ENCODE measurements around the gene TTLL9.

Gene TTLL9

DNA sequence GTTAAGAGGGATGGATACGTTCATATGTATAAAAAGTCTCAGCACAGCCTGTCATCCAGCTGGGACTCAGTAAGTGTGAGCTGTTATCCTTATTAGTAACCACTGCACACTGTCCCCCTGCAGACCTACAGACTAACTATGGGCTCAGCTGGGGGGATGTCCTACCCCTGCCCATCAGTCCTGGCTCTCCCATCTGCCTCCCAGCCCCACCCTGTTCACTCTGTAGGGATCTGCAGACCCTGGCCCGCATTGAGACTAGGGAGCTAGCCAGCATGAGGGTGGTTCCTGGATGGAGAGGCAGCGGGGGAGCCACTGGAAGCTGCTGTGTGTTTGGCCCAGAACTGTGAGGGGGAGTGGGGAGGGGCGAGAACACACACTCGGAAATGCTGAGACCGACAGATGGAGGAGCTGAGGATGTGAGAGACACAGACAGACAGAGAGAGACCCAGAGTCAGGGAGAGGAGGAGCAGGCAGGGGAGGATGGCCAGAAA lies 114.6 kb downstream of the TTLL9 start:
- no peak for DNase-seq (ENCODE audit: low spot score)

- DNase-seq (ENCODE audit: low spot score) = no peak
Observed at GRCh38 chr20:31987744-31988143, 117.3 kb downstream of the TTLL9 start.

DNA sequence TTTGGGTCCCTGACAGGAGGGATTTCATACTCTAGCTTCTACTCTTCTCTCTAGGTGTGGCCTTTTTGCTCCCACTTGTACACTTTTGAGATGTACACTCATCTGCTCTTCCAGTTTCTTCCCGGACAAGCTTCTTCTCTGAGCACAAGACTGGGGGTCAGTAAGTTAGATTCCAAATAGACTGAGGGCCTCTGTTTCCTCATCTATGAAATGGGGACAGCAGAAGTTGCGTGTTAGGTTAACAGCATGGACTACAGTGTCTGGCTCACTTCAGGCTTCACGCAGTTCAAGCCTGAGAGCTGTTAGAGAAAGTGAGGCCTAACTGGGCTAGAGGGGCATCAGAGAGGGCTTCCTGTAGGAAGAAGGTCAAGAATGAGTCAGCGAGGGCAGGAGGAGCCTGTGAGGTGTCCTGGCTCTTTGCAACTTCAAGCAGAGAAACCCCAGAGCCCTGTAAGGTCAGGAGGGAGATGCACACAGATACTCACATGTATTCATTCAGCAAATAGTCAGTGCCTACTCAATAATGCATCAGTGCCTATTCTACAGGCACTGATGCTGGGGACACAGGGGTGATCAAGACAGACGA lies 118.1 kb downstream of the TTLL9 start:
- no peak for DNase-seq (ENCODE audit: low spot score)

DNA sequence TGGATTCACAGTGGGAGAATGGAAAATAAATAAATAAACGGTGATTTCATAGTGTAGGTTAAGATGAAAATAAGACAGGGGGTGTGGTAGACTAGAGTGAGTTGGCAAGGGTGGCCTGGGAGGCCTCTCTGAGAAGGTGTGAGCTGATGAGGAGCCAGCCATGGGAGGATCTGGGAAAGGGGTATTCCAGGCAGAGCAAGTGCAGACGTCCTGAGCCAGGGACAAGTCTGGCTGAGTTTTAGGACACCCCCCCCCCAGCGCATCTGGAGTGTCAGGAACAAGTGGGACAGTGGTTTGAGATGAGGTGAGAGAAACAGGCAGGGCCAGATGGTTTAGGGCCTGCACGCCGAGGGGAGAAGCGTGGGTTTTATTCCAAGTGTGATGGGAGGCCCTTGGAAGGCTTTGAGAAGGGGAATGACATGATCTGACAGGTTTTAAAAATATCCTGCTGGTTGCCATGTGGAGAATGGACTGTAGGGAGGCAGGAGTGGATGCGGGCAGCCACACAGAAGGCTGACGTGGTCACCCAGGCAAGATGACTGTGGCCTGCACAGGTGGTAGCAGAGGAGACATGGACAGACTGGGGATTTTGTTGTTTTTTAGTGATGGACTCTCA lies 118.7 kb downstream of the TTLL9 start:
- no peak for DNase-seq (ENCODE audit: low spot score)

DNA sequence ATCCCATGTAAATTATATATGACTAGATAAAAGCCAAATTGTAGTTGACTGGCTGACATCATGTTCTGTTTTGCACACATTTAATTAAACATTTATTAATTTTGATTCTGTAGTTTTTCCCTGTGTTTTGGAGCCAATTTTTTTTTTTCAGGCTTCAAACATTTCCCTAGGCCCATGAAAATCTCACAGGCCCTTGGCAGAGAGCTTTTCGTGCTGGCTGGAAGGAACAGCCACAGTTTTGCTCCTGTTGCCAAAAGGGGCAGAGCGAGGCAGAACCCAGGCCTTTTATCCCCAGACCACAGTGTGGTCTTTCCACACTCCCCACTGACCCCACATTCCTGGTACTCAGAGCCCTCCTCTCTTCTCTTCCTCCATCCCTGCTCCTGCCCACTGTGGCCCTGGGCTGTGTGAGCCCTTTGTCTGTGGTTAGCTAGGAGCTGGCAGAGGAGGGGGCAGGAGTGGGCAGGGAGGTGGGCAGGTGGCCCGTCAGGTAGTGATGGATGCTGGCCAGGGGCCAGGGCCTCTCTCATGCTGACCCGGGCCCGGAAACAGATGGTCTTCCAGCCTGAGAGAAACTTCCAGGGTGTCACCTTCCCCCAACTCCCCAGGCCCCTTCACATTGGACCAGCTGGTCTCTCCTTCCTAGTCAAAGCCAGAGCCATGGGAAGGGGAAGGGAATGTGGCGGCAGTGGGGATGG lies 120.4 kb downstream of the TTLL9 start:
- no peak for DNase-seq (ENCODE audit: low spot score)

GRCh38 chr20:31991339-31991705 lies 120.9 kb downstream of the TTLL9 start:
- no peak for DNase-seq (ENCODE audit: low spot score)

GRCh38 chr20:31992086-31992485 lies 121.7 kb downstream of the TTLL9 start:
- no peak for DNase-seq (ENCODE audit: low spot score)

Measured in CD4-positive, alpha-beta T cell treated with Interleukin-2 at 100 ng/mL for 4 hours (primary cell).